OCI-LY7 (cell line): ENCODE data around the gene TMPRSS3. TPM values are rescaled to one million over a fixed set of nuclear protein-coding genes. Genes with fewer than 3 reads are reported as not detected.

Experiments used
- BruUV-seq: library from RNA; stranded (reverse); fragments of 400-500 nt; replicated peaks from 2 replicates; lab custom pipeline; 2021; lab: Mats Ljungman, UMichigan
- CTCF ChIA-PET: fragments of 300-600 bp; sonication (Branson Sonifier 250); formaldehyde crosslinking; loops from one replicate; lab custom pipeline; 2022; ENCODE audit warnings: antibody characterized with exemption; ENCODE audit not compliant: unreplicated experiment; lab: Charles Lee
- POLR2A ChIA-PET: fragments of 300-600 bp; sonication (Branson Sonifier 250); formaldehyde crosslinking; loops from one replicate; lab custom pipeline; 2022; ENCODE audit warnings: antibody characterized with exemption; lab: Charles Lee
- DNase-seq: peaks from one replicate; pipeline ENCODE4 v3.0.0-alpha.2; 2015; ENCODE audit warnings: low spot score
- H2AFZ ChIP-seq: fragments of 200-600 bp; sonication (generic), shearing (Covaris generic); 2 replicates; pipeline ENCODE4 v1.6.1; 2014; ENCODE audit warnings: mild to moderate bottlenecking, antibody characterized with exemption, low read length, moderate library complexity
- H3K27ac ChIP-seq: fragments of 200-600 bp; sonication (generic); 2 replicates; pipeline ENCODE4 v1.5.1; 2014; ENCODE audit warnings: mixed run types, low read depth, mild to moderate bottlenecking, moderate library complexity, low read length, inconsistent platforms; ENCODE audit not compliant: poor library complexity, severe bottlenecking
- H3K36me3 ChIP-seq: fragments of 200-600 bp; sonication (generic); 2 replicates; pipeline ENCODE4 v1.6.1; 2014; ENCODE audit warnings: mild to moderate bottlenecking, antibody characterized with exemption, low read length, moderate library complexity, mixed read lengths; ENCODE audit not compliant: insufficient read depth
- H3K4me1 ChIP-seq: fragments of 200-600 bp; sonication (generic); 2 replicates; pipeline ENCODE4 v1.5.1; 2014; ENCODE audit warnings: mild to moderate bottlenecking, low read length; ENCODE audit not compliant: insufficient read depth, poor library complexity, severe bottlenecking
- H3K4me2 ChIP-seq: fragments of 200-600 bp; sonication (generic); 2 replicates; pipeline ENCODE4 v1.6.1; 2014; ENCODE audit warnings: mild to moderate bottlenecking, low read length
- H3K4me3 ChIP-seq: fragments of 200-600 bp; sonication (generic); 2 replicates; pipeline ENCODE4 v1.5.1; 2014; ENCODE audit warnings: mild to moderate bottlenecking, low read depth, low read length; ENCODE audit not compliant: poor library complexity, severe bottlenecking
- H3K79me2 ChIP-seq: fragments of 200-600 bp; sonication (generic); 2 replicates; pipeline ENCODE4 v1.6.1; 2016; ENCODE audit warnings: low read depth, mild to moderate bottlenecking, low read length, moderate library complexity, mixed read lengths; ENCODE audit not compliant: insufficient read depth
- H3K9me2 ChIP-seq: fragments of 200-600 bp; sonication (generic); 2 replicates; pipeline ENCODE4 v1.6.1; 2016; ENCODE audit warnings: mild to moderate bottlenecking, low read length, mixed read lengths; ENCODE audit not compliant: insufficient read depth
- H3K9me3 ChIP-seq: fragments of 200-600 bp; sonication (generic); 2 replicates; pipeline ENCODE4 v1.6.1; 2014; ENCODE audit warnings: mild to moderate bottlenecking, mixed run types, low read length, mixed read lengths
- H4K20me1 ChIP-seq: fragments of 200-600 bp; sonication (generic); 2 replicates; pipeline ENCODE4 v1.6.1; 2014; ENCODE audit warnings: mild to moderate bottlenecking, antibody characterized with exemption, low read length, moderate library complexity, mixed read lengths; ENCODE audit not compliant: insufficient read depth
- EZH2phosphoT487 ChIP-seq: fragments of 200-600 bp; sonication (generic); IDR thresholded peaks from 2 replicates; pipeline ENCODE4 v1.6.1; 2018; ENCODE audit warnings: low read depth, borderline replicate concordance, mild to moderate bottlenecking, mixed run types, antibody characterized with exemption, low read length, moderate library complexity, mixed read lengths
- intact Hi-C: fragments of 100-400 bp; cut with micrococcal nuclease; formaldehyde crosslinking; loops from one replicate; pipeline ENCODE4 v1.10.0; 2022; ENCODE audit not compliant: unreplicated experiment
- total RNA-seq, 2 experiments: library from RNA; depleted of rRNA in 1 of 2; stranded (reverse); fragments of >200 nt in 1 of 2; shearing (Covaris generic) in 1 of 2; gene quantifications; 2 replicates each; pipeline ENCODE4 v1.2.3, GENCODE V29; 2014 to 2022
- TF ChIP-seq, protein P1 (sequence below): fragments of 200-600 bp; sonication (generic); conservative IDR thresholded peaks from 2 replicates; pipeline ENCODE4 v1.5.1; 2014; ENCODE audit warnings: mild to moderate bottlenecking, antibody characterized with exemption, low read length, moderate library complexity, mixed read lengths

The TMPRSS3 gene
- total RNA-seq, 2 experiments from 2014 or later = not detected

DNA sequence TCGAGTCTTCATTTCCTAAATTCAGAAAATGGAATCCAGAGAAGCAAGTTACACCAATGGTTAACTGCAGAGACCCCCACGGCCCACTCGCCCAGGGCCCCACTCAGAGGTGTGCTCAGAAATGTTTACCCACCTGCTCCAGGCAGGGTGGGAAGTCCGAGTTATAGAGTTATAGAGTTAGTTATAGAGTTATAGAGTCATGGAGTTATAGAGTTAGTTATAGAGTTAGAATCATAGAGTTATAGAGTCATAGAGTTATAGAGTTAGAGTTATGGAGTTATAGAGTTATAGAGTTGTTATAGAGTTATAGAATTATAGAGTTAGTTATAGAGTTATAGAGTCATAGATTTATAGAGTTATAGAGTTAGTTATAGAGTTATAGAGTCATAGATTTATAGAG is 39.5 kb upstream of the TMPRSS3 start:
- no peak overlapping the region for H3K4me3 ChIP-seq
- POLR2A ChIA-PET = interaction anchor here (0.5 kb wide), 1 partner anchor 497 kb away, joined by 6 read pairs; no protein-coding TSS in a partner anchor
- H3K4me2 ChIP-seq = no peak overlapping the region
- no peak for DNase-seq
- no peak overlapping the region for H2AFZ ChIP-seq
- no TSS peak for BruUV-seq
- no peaks in the 10 kb centered on the region for H3K4me1 ChIP-seq
- TF ChIP-seq, protein P1, sequence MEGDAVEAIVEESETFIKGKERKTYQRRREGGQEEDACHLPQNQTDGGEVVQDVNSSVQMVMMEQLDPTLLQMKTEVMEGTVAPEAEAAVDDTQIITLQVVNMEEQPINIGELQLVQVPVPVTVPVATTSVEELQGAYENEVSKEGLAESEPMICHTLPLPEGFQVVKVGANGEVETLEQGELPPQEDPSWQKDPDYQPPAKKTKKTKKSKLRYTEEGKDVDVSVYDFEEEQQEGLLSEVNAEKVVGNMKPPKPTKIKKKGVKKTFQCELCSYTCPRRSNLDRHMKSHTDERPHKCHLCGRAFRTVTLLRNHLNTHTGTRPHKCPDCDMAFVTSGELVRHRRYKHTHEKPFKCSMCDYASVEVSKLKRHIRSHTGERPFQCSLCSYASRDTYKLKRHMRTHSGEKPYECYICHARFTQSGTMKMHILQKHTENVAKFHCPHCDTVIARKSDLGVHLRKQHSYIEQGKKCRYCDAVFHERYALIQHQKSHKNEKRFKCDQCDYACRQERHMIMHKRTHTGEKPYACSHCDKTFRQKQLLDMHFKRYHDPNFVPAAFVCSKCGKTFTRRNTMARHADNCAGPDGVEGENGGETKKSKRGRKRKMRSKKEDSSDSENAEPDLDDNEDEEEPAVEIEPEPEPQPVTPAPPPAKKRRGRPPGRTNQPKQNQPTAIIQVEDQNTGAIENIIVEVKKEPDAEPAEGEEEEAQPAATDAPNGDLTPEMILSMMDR = no peak
- no peak for TF ChIP-seq EZH2phosphoT487
- no peaks in the 10 kb centered on the region for H3K36me3 ChIP-seq
- H4K20me1 ChIP-seq = no peaks in the 10 kb centered on the region
- H3K79me2 ChIP-seq = no peaks in the 10 kb centered on the region
- H3K9me3 ChIP-seq = peaks cover 7% of the 10 kb centered on the region
- intact Hi-C loops = no loop called here
- no peaks in the 10 kb centered on the region for H3K9me2 ChIP-seq
- CTCF ChIA-PET = no interaction called here
- H3K27ac ChIP-seq = no peak overlapping the region

DNA sequence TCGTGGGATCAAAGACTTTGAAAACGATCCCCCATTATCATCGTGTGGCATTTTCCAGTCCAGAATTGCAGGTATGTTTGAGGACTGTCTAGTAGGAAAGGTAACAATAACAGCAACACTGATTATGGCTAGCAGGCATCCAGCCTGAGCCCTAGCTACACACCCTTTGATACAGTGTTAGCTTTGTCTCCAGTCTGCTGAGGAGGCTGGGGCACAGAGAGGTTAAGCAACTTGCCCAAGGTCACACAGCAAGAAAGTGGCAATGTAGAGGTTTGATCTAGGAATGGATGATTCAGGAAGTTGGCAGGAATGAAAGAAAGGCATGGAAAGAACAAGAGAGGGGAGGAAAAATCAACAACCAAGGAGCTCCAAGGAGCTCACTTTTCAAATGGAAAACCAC is 39.0 kb upstream of the TMPRSS3 start:
- no peaks in the 10 kb centered on the region for H3K36me3 ChIP-seq
- intact Hi-C loops = no loop called here
- no peak overlapping the region for H3K27ac ChIP-seq
- H3K4me2 ChIP-seq = no peak overlapping the region
- no peaks in the 10 kb centered on the region for H3K9me2 ChIP-seq
- TF ChIP-seq, protein P1 = no peak
- no peak for TF ChIP-seq EZH2phosphoT487
- H3K4me1 ChIP-seq = no peaks in the 10 kb centered on the region
- no peaks in the 10 kb centered on the region for H4K20me1 ChIP-seq
- DNase-seq = no peak
- H3K4me3 ChIP-seq = no peak overlapping the region
- peaks cover 7% of the 10 kb centered on the region for H3K9me3 ChIP-seq
- no peaks in the 10 kb centered on the region for H3K79me2 ChIP-seq
- H2AFZ ChIP-seq = no peak overlapping the region
- POLR2A ChIA-PET = no interaction called here
- no TSS peak for BruUV-seq
- CTCF ChIA-PET = no interaction called here

DNA sequence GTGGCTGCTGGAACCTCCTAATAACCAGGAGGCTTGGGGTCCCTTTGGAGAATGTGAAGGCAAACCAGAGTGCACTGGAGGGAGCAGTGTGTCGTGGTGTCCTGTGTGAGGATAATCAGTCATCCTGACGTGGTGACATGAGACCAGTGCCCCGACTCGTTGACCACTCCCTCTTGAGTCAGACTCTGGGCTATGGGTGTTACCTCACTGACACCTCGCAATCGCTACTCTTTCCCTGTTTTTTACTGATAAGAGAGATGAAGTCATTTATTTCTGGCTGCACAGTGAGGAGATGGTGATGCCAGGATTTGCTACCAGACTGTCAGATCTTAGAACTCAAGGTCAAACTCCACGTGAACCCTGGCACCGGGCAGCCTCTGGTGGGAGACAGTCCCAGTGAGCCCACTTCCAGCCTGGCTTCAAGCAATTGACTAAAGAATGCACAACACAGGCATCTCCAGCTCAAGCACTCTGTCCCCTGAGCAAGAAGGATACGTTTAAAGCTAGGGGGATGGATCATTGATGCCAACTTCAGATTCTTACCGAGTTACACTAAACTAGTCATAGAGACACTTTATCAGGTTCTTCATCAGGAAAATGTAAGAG is 38.2 kb upstream of the TMPRSS3 start:
- DNase-seq = no peak
- Histone ChIP-seq H3K9me3 (peaks cover 7% of the 10 kb centered on the region), H3K4me2 (no peak overlapping the region), H3K9me2 (no peaks in the 10 kb centered on the region), H2AFZ (no peak overlapping the region), H4K20me1 (no peaks in the 10 kb centered on the region), H3K79me2 (no peaks in the 10 kb centered on the region), H3K36me3 (no peaks in the 10 kb centered on the region), H3K4me3 (no peak overlapping the region), H3K27ac (no peak overlapping the region), H3K4me1 (no peaks in the 10 kb centered on the region)
- CTCF ChIA-PET = no interaction called here
- intact Hi-C loops = no loop called here
- no peak for TF ChIP-seq EZH2phosphoT487
- TF ChIP-seq, protein P1 = no peak
- POLR2A ChIA-PET = no interaction called here
- no TSS peak for BruUV-seq
